SK-N-SH (cell line): Measurements from ENCODE around the gene PELI3.

Experiments
- ELF1 ChIP-seq: IDR thresholded peaks from 2 replicates; pipeline ENCODE4 v1.4.0; 2012
- EP300 ChIP-seq, 2 experiments: IDR thresholded peaks; 2 replicates each; pipeline versions ENCODE4 v1.4.0 to v1.6.1; 2012; ENCODE audit warnings: borderline replicate concordance in 1 of 2, low read depth in 1 of 2, low read length in 1 of 2
- GABPA ChIP-seq: IDR thresholded peaks from 2 replicates; pipeline ENCODE4 v1.4.0; 2012; ENCODE audit warnings: low read depth, mild to moderate bottlenecking
- GATA2 ChIP-seq: sonication (generic); formaldehyde crosslinking; IDR thresholded peaks from 2 replicates; pipeline ENCODE4 v1.5.0; 2020; ENCODE audit warnings: mild to moderate bottlenecking, missing genetic modification reagents
- NFIC ChIP-seq: IDR thresholded peaks from 2 replicates; pipeline ENCODE4 v1.4.0; 2012; ENCODE audit warnings: borderline replicate concordance
- POLR2AphosphoS5 ChIP-seq: IDR thresholded peaks from 2 replicates; pipeline ENCODE4 v1.6.1; 2012; ENCODE audit warnings: low read depth, low read length
- RFX5 ChIP-seq: IDR thresholded peaks from 2 replicates; pipeline ENCODE4 v1.6.1; 2012; ENCODE audit warnings: mild to moderate bottlenecking, improper control_type of control experiment, low read length
- SIN3A ChIP-seq: IDR thresholded peaks from 2 replicates; pipeline ENCODE4 v1.6.1; 2012; ENCODE audit warnings: low read depth, mild to moderate bottlenecking, low read length, moderate library complexity, borderline replicate concordance
- SMC3 ChIP-seq: IDR thresholded peaks from 2 replicates; pipeline ENCODE4 v1.6.1; 2012; ENCODE audit warnings: low read depth, low read length, improper control_type of control experiment
- TAF1 ChIP-seq: IDR thresholded peaks from 2 replicates; pipeline ENCODE4 v1.6.1; 2012; ENCODE audit warnings: low read depth, mild to moderate bottlenecking, low read length, moderate library complexity, borderline replicate concordance
- TEAD4 ChIP-seq: IDR thresholded peaks from 2 replicates; pipeline ENCODE4 v1.4.0; 2012; ENCODE audit warnings: mild to moderate bottlenecking, borderline replicate concordance; ENCODE audit not compliant: insufficient read depth
- TF ChIP-seq, protein P1 (sequence below): fragments of 200-600 bp; sonication (generic); IDR thresholded peaks from 2 replicates; pipeline ENCODE4 v1.6.1; 2017; ENCODE audit warnings: antibody characterized with exemption, mild to moderate bottlenecking, moderate library complexity
- TF ChIP-seq, protein P2 (sequence below): IDR thresholded peaks from 2 replicates; pipeline ENCODE4 v1.6.1; 2012; ENCODE audit warnings: mild to moderate bottlenecking, low read depth, low read length, moderate library complexity

DNA sequence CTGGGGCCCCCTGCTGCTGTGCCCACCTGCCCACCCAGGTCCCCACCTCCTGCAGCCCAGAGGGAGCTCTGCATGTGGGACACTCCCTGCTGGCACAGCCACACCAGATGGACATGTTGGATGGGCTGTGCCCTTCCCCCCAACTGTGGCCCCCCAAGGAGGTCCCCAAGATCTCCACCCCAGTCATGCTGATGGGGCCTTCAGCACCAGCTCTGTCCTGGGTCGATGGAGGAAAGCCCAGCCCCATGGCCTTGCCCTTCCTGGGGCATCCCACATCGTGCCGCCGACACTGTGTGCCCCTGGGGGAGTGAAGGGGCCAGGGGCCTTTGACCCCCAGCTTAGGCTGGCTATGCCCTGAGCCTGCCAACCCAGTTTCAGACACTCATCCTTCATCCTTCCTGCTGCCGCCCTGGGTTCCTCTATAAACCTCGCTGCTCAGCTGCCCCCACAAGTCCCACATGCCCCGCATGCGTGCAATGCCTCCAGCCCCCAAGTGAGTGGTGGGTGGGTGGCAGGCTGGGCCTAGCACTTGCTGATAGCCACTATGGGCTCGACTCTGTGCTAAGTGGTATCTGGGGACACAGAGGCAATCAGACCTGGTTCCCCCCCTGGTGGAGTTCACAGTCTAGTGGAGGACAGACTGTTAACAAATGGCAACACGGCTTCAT lies 9.6 kb downstream of the PELI3 start:
- TF ChIP-seq, protein P1, sequence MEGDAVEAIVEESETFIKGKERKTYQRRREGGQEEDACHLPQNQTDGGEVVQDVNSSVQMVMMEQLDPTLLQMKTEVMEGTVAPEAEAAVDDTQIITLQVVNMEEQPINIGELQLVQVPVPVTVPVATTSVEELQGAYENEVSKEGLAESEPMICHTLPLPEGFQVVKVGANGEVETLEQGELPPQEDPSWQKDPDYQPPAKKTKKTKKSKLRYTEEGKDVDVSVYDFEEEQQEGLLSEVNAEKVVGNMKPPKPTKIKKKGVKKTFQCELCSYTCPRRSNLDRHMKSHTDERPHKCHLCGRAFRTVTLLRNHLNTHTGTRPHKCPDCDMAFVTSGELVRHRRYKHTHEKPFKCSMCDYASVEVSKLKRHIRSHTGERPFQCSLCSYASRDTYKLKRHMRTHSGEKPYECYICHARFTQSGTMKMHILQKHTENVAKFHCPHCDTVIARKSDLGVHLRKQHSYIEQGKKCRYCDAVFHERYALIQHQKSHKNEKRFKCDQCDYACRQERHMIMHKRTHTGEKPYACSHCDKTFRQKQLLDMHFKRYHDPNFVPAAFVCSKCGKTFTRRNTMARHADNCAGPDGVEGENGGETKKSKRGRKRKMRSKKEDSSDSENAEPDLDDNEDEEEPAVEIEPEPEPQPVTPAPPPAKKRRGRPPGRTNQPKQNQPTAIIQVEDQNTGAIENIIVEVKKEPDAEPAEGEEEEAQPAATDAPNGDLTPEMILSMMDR: no peak
- TF ChIP-seq POLR2AphosphoS5 (no peak), EP300 (IDR thresholded peaks at IDR 0.05; ENCODE audit: borderline replicate concordance in 1 of 2, low read depth in 1 of 2, low read length in 1 of 2) (no peak), GATA2 (CRISPR knock-in tag) (no peak), NFIC (no peak), SMC3 (no peak), ELF1 (no peak), TAF1 (no peak), TEAD4 (no peak), SIN3A (no peak), GABPA (no peak), RFX5 (no peak)
- TF ChIP-seq, protein P2, sequence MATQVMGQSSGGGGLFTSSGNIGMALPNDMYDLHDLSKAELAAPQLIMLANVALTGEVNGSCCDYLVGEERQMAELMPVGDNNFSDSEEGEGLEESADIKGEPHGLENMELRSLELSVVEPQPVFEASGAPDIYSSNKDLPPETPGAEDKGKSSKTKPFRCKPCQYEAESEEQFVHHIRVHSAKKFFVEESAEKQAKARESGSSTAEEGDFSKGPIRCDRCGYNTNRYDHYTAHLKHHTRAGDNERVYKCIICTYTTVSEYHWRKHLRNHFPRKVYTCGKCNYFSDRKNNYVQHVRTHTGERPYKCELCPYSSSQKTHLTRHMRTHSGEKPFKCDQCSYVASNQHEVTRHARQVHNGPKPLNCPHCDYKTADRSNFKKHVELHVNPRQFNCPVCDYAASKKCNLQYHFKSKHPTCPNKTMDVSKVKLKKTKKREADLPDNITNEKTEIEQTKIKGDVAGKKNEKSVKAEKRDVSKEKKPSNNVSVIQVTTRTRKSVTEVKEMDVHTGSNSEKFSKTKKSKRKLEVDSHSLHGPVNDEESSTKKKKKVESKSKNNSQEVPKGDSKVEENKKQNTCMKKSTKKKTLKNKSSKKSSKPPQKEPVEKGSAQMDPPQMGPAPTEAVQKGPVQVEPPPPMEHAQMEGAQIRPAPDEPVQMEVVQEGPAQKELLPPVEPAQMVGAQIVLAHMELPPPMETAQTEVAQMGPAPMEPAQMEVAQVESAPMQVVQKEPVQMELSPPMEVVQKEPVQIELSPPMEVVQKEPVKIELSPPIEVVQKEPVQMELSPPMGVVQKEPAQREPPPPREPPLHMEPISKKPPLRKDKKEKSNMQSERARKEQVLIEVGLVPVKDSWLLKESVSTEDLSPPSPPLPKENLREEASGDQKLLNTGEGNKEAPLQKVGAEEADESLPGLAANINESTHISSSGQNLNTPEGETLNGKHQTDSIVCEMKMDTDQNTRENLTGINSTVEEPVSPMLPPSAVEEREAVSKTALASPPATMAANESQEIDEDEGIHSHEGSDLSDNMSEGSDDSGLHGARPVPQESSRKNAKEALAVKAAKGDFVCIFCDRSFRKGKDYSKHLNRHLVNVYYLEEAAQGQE: no peak
